ENCODE data around the gene ZG16B.

DNA sequence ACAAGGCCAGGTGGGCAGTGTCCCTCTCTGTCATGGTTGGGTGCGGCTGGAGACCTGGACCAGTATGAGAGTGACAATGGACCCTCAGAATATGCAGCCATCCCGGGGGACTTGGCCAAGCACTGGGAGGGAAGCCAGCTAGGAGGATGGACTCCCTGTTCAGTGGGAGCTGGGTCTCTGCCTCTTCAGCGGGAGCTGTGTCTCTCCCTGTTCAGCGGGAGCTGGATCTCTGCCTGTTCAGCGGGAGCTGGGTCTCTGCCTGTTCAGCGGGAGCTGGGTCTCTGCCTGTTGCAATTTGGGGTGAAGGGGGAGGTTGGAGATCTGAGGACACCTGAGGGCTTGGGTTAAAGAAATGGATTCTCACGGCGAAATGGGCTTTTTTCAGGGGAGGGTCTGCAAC lies 38.9 kb upstream of the ZG16B start:
- TF ChIP-seq POLR2A (IDR thresholded peaks at IDR 0.05): no peak
- TF ChIP-seq, protein P1, sequence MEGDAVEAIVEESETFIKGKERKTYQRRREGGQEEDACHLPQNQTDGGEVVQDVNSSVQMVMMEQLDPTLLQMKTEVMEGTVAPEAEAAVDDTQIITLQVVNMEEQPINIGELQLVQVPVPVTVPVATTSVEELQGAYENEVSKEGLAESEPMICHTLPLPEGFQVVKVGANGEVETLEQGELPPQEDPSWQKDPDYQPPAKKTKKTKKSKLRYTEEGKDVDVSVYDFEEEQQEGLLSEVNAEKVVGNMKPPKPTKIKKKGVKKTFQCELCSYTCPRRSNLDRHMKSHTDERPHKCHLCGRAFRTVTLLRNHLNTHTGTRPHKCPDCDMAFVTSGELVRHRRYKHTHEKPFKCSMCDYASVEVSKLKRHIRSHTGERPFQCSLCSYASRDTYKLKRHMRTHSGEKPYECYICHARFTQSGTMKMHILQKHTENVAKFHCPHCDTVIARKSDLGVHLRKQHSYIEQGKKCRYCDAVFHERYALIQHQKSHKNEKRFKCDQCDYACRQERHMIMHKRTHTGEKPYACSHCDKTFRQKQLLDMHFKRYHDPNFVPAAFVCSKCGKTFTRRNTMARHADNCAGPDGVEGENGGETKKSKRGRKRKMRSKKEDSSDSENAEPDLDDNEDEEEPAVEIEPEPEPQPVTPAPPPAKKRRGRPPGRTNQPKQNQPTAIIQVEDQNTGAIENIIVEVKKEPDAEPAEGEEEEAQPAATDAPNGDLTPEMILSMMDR (IDR thresholded peaks at IDR 0.05): no peak

Data from vagina (tissue), 2 donors.